ENCODE results near the gene LNPEP. TPM values are rescaled to one million over a fixed set of nuclear protein-coding genes. Genes with fewer than 3 reads are reported as not detected.

The LNPEP gene
- total RNA-seq, 1 experiment from 2014 or later: 18.8 TPM

DNA sequence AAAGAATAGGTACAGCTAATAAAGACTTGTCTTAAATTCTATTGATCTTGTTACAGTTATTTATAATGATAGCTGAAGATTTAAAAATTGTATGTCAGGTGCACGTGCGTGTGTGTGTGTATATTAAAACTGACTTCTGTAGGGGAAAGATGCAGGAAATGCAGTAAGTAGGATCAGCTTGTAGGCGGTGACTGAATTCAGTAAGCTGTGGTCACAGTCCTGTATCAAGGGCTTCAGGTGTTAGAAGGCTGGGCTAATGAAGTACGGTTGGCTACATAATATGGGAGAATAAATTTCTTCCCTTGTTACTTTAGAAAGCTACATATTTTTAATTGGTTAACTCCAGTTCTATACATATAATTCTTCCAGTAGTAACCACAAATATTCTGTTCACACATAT lies 54.2 kb downstream of the LNPEP start:
- ChIA-PET CTCF (no interaction called here), POLR2A (ENCODE audit: unreplicated experiment) (no interaction called here)

DNA sequence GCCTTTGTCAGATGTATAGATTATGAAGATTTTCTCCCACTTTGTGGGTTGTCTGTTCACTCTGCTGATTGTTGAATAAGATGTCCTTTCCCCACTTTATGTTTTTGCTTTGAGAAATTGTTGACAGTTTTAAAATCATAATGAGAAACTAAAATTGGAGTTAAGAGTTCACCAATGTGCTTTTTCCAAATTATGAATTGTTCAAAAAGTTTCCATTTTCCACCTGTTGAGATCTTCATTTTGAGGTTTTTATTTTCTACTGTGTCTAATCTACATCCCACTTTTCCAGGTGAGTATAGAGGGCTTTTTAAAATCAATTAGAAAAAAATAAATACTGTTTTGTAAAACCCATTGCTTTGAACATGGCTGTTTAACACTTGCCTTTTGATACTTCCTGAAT lies 55.8 kb downstream of the LNPEP start:
- no peak for DNase-seq
- Histone ChIP-seq H3K9me3 (ENCODE audit: insufficient read depth, low read depth) (no peaks in the 10 kb centered on the region), H3K36me3 (ENCODE audit: low read depth) (no peaks in the 10 kb centered on the region), H3K9me2 (ENCODE audit: insufficient read depth) (no peaks in the 10 kb centered on the region), H3K4me3 (no peak overlapping the region), H3K4me2 (no peak overlapping the region), H3F3A (ENCODE audit: insufficient read depth, low read depth) (no peaks in the 10 kb centered on the region), H3K27ac (no peak overlapping the region), H3K79me2 (ENCODE audit: low read depth) (no peaks in the 10 kb centered on the region), H2AFZ (no peak overlapping the region), H3K27me3 (ENCODE audit: insufficient read depth, low read depth) (no peaks in the 10 kb centered on the region), H3K4me1 (replicated peaks; ENCODE audit: insufficient read depth) (no peaks in the 10 kb centered on the region), H4K20me1 (ENCODE audit: insufficient read depth) (no peaks in the 10 kb centered on the region)
- ChIA-PET POLR2A (ENCODE audit: unreplicated experiment) (no interaction called here), CTCF (no interaction called here)
- BruUV-seq (replicated peaks): no TSS peak
- intact Hi-C loops (cut with micrococcal nuclease; ENCODE audit: unreplicated experiment): loop anchor here (10.0 kb wide), 1 partner anchor 117 kb away; the partner anchor contains the start of gene ERAP2
- no peak for TF ChIP-seq CTCF (conservative IDR thresholded peaks at IDR 0.05)
- no peak for TF ChIP-seq EZH2 (IDR thresholded peaks at IDR 0.05; ENCODE audit: low read depth)

More for the DNA sequence above, 54.2 kb downstream of the LNPEP start:
- Histone ChIP-seq H3K9me3 (ENCODE audit: insufficient read depth, low read depth) (no peaks in the 10 kb centered on the region), H3K4me3 (no peak overlapping the region), H3K36me3 (ENCODE audit: low read depth) (no peaks in the 10 kb centered on the region), H3K9me2 (ENCODE audit: insufficient read depth) (no peaks in the 10 kb centered on the region), H3K4me1 (replicated peaks; ENCODE audit: insufficient read depth) (no peaks in the 10 kb centered on the region), H2AFZ (no peak overlapping the region), H3K79me2 (ENCODE audit: low read depth) (no peaks in the 10 kb centered on the region), H3K27me3 (ENCODE audit: insufficient read depth, low read depth) (no peaks in the 10 kb centered on the region), H4K20me1 (ENCODE audit: insufficient read depth) (no peaks in the 10 kb centered on the region), H3K27ac (no peak overlapping the region), H3K4me2 (no peak overlapping the region), H3F3A (ENCODE audit: insufficient read depth, low read depth) (no peaks in the 10 kb centered on the region)
- no peak for TF ChIP-seq EZH2 (IDR thresholded peaks at IDR 0.05; ENCODE audit: low read depth)
- DNase-seq: no peak
- BruUV-seq (replicated peaks): no TSS peak
- intact Hi-C loops (cut with micrococcal nuclease; ENCODE audit: unreplicated experiment): loop anchor here (10.0 kb wide), 1 partner anchor 115 kb away; the partner anchor contains the start of gene ERAP2

GRCh38 chr5:96993760-96994159 lies 57.9 kb downstream of the LNPEP start:
- intact Hi-C loops (cut with micrococcal nuclease; ENCODE audit: unreplicated experiment): loop anchor here (10.0 kb wide), 1 partner anchor 119 kb away; the partner anchor contains the start of gene ERAP2
- ChIA-PET POLR2A (ENCODE audit: unreplicated experiment) (no interaction called here), CTCF (no interaction called here)
- no peaks in the 10 kb centered on the region for H3F3A ChIP-seq (ENCODE audit: insufficient read depth, low read depth)
- TF ChIP-seq EZH2 (IDR thresholded peaks at IDR 0.05; ENCODE audit: low read depth) (no peak), CTCF (conservative IDR thresholded peaks at IDR 0.05) (no peak)
- H3K9me3 ChIP-seq (ENCODE audit: insufficient read depth, low read depth): no peaks in the 10 kb centered on the region
- H2AFZ ChIP-seq: no peak overlapping the region
- no peaks in the 10 kb centered on the region for H3K79me2 ChIP-seq (ENCODE audit: low read depth)
- DNase-seq: no peak
- no peak overlapping the region for H3K27ac ChIP-seq
- H3K4me3 ChIP-seq: no peak overlapping the region
- H3K9me2 ChIP-seq (ENCODE audit: insufficient read depth): no peaks in the 10 kb centered on the region
- H3K4me2 ChIP-seq: no peak overlapping the region
- no peaks in the 10 kb centered on the region for H4K20me1 ChIP-seq (ENCODE audit: insufficient read depth)
- H3K4me1 ChIP-seq (replicated peaks; ENCODE audit: insufficient read depth): no peaks in the 10 kb centered on the region
- H3K36me3 ChIP-seq (ENCODE audit: low read depth): no peaks in the 10 kb centered on the region
- BruUV-seq (replicated peaks): no TSS peak
- no peaks in the 10 kb centered on the region for H3K27me3 ChIP-seq (ENCODE audit: insufficient read depth, low read depth)

- H3K4me3 ChIP-seq: no peak overlapping the region
- no peak for TF ChIP-seq CTCF (conservative IDR thresholded peaks at IDR 0.05)
- TF ChIP-seq EZH2 (IDR thresholded peaks at IDR 0.05; ENCODE audit: low read depth): no peak
- H3K9me3 ChIP-seq (ENCODE audit: insufficient read depth, low read depth): no peaks in the 10 kb centered on the region
- H3K4me2 ChIP-seq: no peak overlapping the region
- H3K9me2 ChIP-seq (ENCODE audit: insufficient read depth): no peaks in the 10 kb centered on the region
- intact Hi-C loops (cut with micrococcal nuclease; ENCODE audit: unreplicated experiment): loop anchor here (10.0 kb wide), 1 partner anchor 120 kb away; the partner anchor contains the start of gene ERAP2
- H2AFZ ChIP-seq: no peak overlapping the region
- no peaks in the 10 kb centered on the region for H3K27me3 ChIP-seq (ENCODE audit: insufficient read depth, low read depth)
- no peak for DNase-seq
- POLR2A ChIA-PET (ENCODE audit: unreplicated experiment): no interaction called here
- no peak overlapping the region for H3K27ac ChIP-seq
- CTCF ChIA-PET: no interaction called here
- H3K79me2 ChIP-seq (ENCODE audit: low read depth): no peaks in the 10 kb centered on the region
- H3K36me3 ChIP-seq (ENCODE audit: low read depth): no peaks in the 10 kb centered on the region
- no peaks in the 10 kb centered on the region for H3F3A ChIP-seq (ENCODE audit: insufficient read depth, low read depth)
- BruUV-seq (replicated peaks): no TSS peak
- no peaks in the 10 kb centered on the region for H4K20me1 ChIP-seq (ENCODE audit: insufficient read depth)
- no peaks in the 10 kb centered on the region for H3K4me1 ChIP-seq (replicated peaks; ENCODE audit: insufficient read depth)
Observed at GRCh38 chr5:96994493-96994892, 58.6 kb downstream of the LNPEP start.
